IMR-90 (cell line): Measurements from ENCODE around the gene CST5. TPM values are rescaled to one million over a fixed set of nuclear protein-coding genes. Genes with fewer than 3 reads are reported as not detected.

Experiments used
- ATAC-seq: fragments of 200-7000 bp; cut with Tn5 transposase; 2 replicates; pipeline ENCODE4 v1.9.1; 2020; ENCODE audit warnings: low read depth, mild to moderate bottlenecking, moderate library complexity
- BruUV-seq: library from RNA; stranded (reverse); fragments of 400-500 nt; replicated peaks from 2 replicates; lab custom pipeline; 2021; lab: Mats Ljungman, UMichigan
- CTCF ChIA-PET: fragments of 300-600 bp; formaldehyde crosslinking; extraction: SDS; loops from one replicate; lab custom pipeline; 2021; ENCODE audit warnings: antibody characterized with exemption; lab: Yijun Ruan, JAX
- POLR2A ChIA-PET: fragments of 300-600 bp; sonication (Branson Sonifier 250); formaldehyde crosslinking; loops from one replicate; lab custom pipeline; 2022; ENCODE audit warnings: antibody characterized with exemption; ENCODE audit not compliant: unreplicated experiment; lab: Charles Lee
- DNase-seq: peaks from one replicate; pipeline ENCODE4 v3.0.0; 2013
- H2AFZ ChIP-seq: replicated peaks from 2 replicates; pipeline ENCODE3; 2013; ENCODE audit warnings: low read length, mild to moderate bottlenecking; ENCODE audit not compliant: poor library complexity
- H2AK5ac ChIP-seq: 2 replicates; pipeline ENCODE4 v1.6.1; 2013; ENCODE audit warnings: low read depth, low read length, inconsistent platforms
- H2AK9ac ChIP-seq: replicated peaks from 2 replicates; pipeline ENCODE3; 2013; ENCODE audit warnings: mild to moderate bottlenecking, low read depth, low read length, moderate library complexity; ENCODE audit not compliant: poor library complexity
- H2BK120ac ChIP-seq: 2 replicates; pipeline ENCODE4 v1.6.1; 2013; ENCODE audit warnings: low read depth, low read length, inconsistent platforms
- H2BK15ac ChIP-seq: 3 replicates; pipeline ENCODE4 v1.6.1; 2013; ENCODE audit warnings: low read depth, low read length, inconsistent platforms
- H2BK20ac ChIP-seq: 2 replicates; pipeline ENCODE4 v1.6.1; 2013; ENCODE audit warnings: low read depth, mild to moderate bottlenecking, inconsistent platforms, low read length, moderate library complexity
- H2BK5ac ChIP-seq: 2 replicates; pipeline ENCODE4 v1.6.1; 2013; ENCODE audit warnings: mild to moderate bottlenecking, low read depth, low read length, inconsistent platforms; ENCODE audit not compliant: poor library complexity, severe bottlenecking
- H3K14ac ChIP-seq: replicated peaks from 2 replicates; pipeline ENCODE4 v1.6.1; 2013; ENCODE audit warnings: low read depth, low read length, inconsistent platforms
- H3K18ac ChIP-seq: 2 replicates; pipeline ENCODE4 v1.6.1; 2013; ENCODE audit warnings: low read depth, low read length, control low read depth
- H3K23ac ChIP-seq: 2 replicates; pipeline ENCODE4 v1.6.1; 2013; ENCODE audit warnings: low read depth, low read length, inconsistent platforms
- H3K27ac ChIP-seq: 2 replicates; pipeline ENCODE4 v1.5.1; 2013; ENCODE audit warnings: mild to moderate bottlenecking, control low read depth, low read length; ENCODE audit not compliant: insufficient read depth
- H3K27me3 ChIP-seq: 2 replicates; pipeline ENCODE4 v1.6.1; 2013; ENCODE audit warnings: low read length; ENCODE audit not compliant: control insufficient read depth, insufficient read depth
- H3K36me3 ChIP-seq: 2 replicates; pipeline ENCODE4 v1.6.1; 2013; ENCODE audit warnings: low read length, mixed read lengths; ENCODE audit not compliant: control insufficient read depth, insufficient read depth
- H3K4ac ChIP-seq: 2 replicates; pipeline ENCODE4 v1.6.1; 2013; ENCODE audit warnings: low read depth, low read length, inconsistent platforms
- H3K4me1 ChIP-seq: 2 replicates; pipeline ENCODE4 v1.6.1; 2013; ENCODE audit warnings: low read length, mixed read lengths; ENCODE audit not compliant: control insufficient read depth, insufficient read depth
- H3K4me2 ChIP-seq: 2 replicates; pipeline ENCODE4 v1.6.1; 2013; ENCODE audit warnings: low read depth, mild to moderate bottlenecking, control low read depth, low read length, moderate library complexity
- H3K4me3 ChIP-seq: 2 replicates; pipeline ENCODE4 v1.5.1; 2013; ENCODE audit warnings: low read depth, mild to moderate bottlenecking, control low read depth, low read length, moderate library complexity; ENCODE audit not compliant: insufficient read depth
- H3K56ac ChIP-seq: 2 replicates; pipeline ENCODE4 v1.6.1; 2013; ENCODE audit warnings: low read length, inconsistent platforms; ENCODE audit not compliant: insufficient read depth; ENCODE audit errors: extremely low read depth
- H3K79me1 ChIP-seq, 2 experiments: 2 replicates each; pipeline ENCODE4 v1.6.1; 2013; ENCODE audit warnings: low read length in 2 of 2, inconsistent platforms in 1 of 2, low read depth in 1 of 2
- H3K9ac ChIP-seq: 2 replicates; pipeline ENCODE4 v1.6.1; 2013; ENCODE audit warnings: low read depth, low read length, control low read depth
- H3K9me1 ChIP-seq: 2 replicates; pipeline ENCODE4 v1.6.1; 2013; ENCODE audit warnings: low read length, inconsistent platforms; ENCODE audit not compliant: insufficient read depth
- H3K9me3 ChIP-seq: 2 replicates; pipeline ENCODE4 v1.6.1; 2013; ENCODE audit warnings: low read length; ENCODE audit not compliant: control insufficient read depth, insufficient read depth
- H4K20me1 ChIP-seq: 2 replicates; pipeline ENCODE4 v1.6.1; 2013; ENCODE audit warnings: low read length, inconsistent platforms; ENCODE audit not compliant: insufficient read depth
- H4K5ac ChIP-seq: 2 replicates; pipeline ENCODE4 v1.6.1; 2013; ENCODE audit warnings: mild to moderate bottlenecking, low read depth, low read length, control low read depth
- H4K8ac ChIP-seq, 2 experiments: 2 replicates each; pipeline ENCODE4 v1.6.1; 2013; ENCODE audit warnings: low read depth in 2 of 2, low read length in 2 of 2, control low read depth in 1 of 2, inconsistent platforms in 1 of 2
- H4K91ac ChIP-seq: 2 replicates; pipeline ENCODE4 v1.6.1; 2013; ENCODE audit warnings: low read depth, low read length, inconsistent platforms; ENCODE audit not compliant: insufficient read depth
- BHLHE40 ChIP-seq: fragments of 150-350 bp; IDR thresholded peaks from 2 replicates; pipeline ENCODE4 v1.6.1; 2016; ENCODE audit warnings: mild to moderate bottlenecking, low read depth, low read length
- CHD1 ChIP-seq: IDR thresholded peaks from 2 replicates; pipeline ENCODE4 v1.6.1; 2012; ENCODE audit warnings: low read depth, low read length, improper control_type of control experiment
- MAFK ChIP-seq: IDR thresholded peaks from 2 replicates; pipeline ENCODE4 v1.6.1; 2012; ENCODE audit warnings: low read depth, low read length, improper control_type of control experiment
- MAZ ChIP-seq: IDR thresholded peaks from 2 replicates; pipeline ENCODE4 v1.6.1; 2012; ENCODE audit warnings: low read depth, mild to moderate bottlenecking, low read length, improper control_type of control experiment, moderate library complexity, borderline replicate concordance
- MXI1 ChIP-seq: IDR thresholded peaks from 2 replicates; pipeline ENCODE4 v1.6.1; 2012; ENCODE audit warnings: low read depth, mild to moderate bottlenecking, low read length, moderate library complexity, borderline replicate concordance
- NFE2L2 ChIP-seq: fragments of 150-350 bp; IDR thresholded peaks from 2 replicates; pipeline ENCODE4 v1.6.1; 2016; ENCODE audit warnings: low read depth, mild to moderate bottlenecking, low read length
- POLR2A ChIP-seq: IDR thresholded peaks from 2 replicates; pipeline ENCODE4 v1.6.1; 2012; ENCODE audit warnings: mild to moderate bottlenecking, low read depth, low read length
- RAD21 ChIP-seq: IDR thresholded peaks from 2 replicates; pipeline ENCODE4 v1.6.1; 2012; ENCODE audit warnings: low read length, improper control_type of control experiment
- RFX5 ChIP-seq: IDR thresholded peaks from 2 replicates; pipeline ENCODE4 v1.8.0; 2012; ENCODE audit warnings: low read depth, mild to moderate bottlenecking, low read length, moderate library complexity
- WGBS, 2 experiments: methylation state at CpG; one replicate each; pipeline versions ENCODE4 v1.1.5 to v1.1.7; 2013; ENCODE audit warnings: missing lambda C conversion rate in 2 of 2; ENCODE audit not compliant: insufficient read length in 1 of 2; ENCODE audit errors: extremely low coverage in 2 of 2; 5-methylcytosine and 5-hydroxymethylcytosine counted together
- dilution Hi-C: fragments of 300-500 bp; cut with HindIII; formaldehyde crosslinking; loops from one replicate; pipeline ENCODE4 v1.14.3; 2018; ENCODE audit warnings: low sequenced_read_pairs; ENCODE audit not compliant: unreplicated experiment
- in situ Hi-C: fragments of 300-500 bp; cut with MboI; formaldehyde crosslinking; loops from 3 replicates; pipeline ENCODE4 v1.14.3; 2019; ENCODE audit warnings: low sequenced_read_pairs, inconsistent platforms, mixed read lengths
- intact Hi-C: fragments of 100-400 bp; cut with micrococcal nuclease; formaldehyde crosslinking; loops from 2 replicates; pipeline ENCODE4 v1.10.0; 2022
- polyA plus RNA-seq, 3 experiments: library from polyadenylated mRNA; depleted of rRNA; stranded (reverse); fragments of >200 nt; gene quantifications; 2 replicates each; pipeline ENCODE4 v1.2.3, GENCODE V29; 2012; ENCODE audit warnings: low replicate concordance in 1 of 3
- total RNA-seq: library from RNA; depleted of rRNA; stranded (reverse); fragments of >200 nt; gene quantifications from 2 replicates; pipeline ENCODE4 v1.2.3, GENCODE V29; 2012
- TF ChIP-seq, protein P1 (sequence below): conservative IDR thresholded peaks from 2 replicates; pipeline ENCODE4 v1.5.1; 2012; ENCODE audit warnings: mild to moderate bottlenecking, low read depth, low read length, improper control_type of control experiment
- TF ChIP-seq, protein P2 (sequence below): fragments of 150-350 bp; IDR thresholded peaks from 2 replicates; pipeline ENCODE4 v1.6.1; 2017; ENCODE audit warnings: mild to moderate bottlenecking, antibody characterized with exemption, low read length, low read depth

CST5 gene
- total and polyA plus RNA-seq, 2 of the 4 experiments (the other 2 are of a cell fraction) = not detected

DNA sequence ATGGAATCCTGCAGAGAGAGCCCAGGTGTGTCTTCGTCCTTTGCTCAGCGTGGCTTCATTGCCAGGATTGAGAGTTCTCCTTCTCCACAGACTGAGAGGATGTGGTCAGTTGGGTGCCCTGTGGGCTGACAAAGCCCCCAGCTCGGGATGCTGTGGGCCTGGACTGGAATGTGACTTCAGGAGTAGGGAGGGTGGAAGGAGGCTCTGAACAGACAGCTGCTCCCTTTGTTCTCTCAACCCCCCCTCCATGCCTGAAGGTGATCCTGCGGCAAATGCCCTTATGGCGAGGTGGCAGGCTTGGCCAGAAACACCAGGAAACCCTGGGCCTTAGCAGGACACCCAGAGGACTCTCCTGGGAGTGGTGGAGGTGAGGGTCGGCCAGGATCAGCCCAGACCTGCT lies 1.8 kb upstream of the CST5 start:
- TF ChIP-seq CHD1 (no peak), RFX5 (no peak), MAZ (no peak), POLR2A (no peak), BHLHE40 (no peak), MXI1 (no peak), RAD21 (no peak), NFE2L2 (no peak), MAFK (no peak)
- TF ChIP-seq, protein P1, sequence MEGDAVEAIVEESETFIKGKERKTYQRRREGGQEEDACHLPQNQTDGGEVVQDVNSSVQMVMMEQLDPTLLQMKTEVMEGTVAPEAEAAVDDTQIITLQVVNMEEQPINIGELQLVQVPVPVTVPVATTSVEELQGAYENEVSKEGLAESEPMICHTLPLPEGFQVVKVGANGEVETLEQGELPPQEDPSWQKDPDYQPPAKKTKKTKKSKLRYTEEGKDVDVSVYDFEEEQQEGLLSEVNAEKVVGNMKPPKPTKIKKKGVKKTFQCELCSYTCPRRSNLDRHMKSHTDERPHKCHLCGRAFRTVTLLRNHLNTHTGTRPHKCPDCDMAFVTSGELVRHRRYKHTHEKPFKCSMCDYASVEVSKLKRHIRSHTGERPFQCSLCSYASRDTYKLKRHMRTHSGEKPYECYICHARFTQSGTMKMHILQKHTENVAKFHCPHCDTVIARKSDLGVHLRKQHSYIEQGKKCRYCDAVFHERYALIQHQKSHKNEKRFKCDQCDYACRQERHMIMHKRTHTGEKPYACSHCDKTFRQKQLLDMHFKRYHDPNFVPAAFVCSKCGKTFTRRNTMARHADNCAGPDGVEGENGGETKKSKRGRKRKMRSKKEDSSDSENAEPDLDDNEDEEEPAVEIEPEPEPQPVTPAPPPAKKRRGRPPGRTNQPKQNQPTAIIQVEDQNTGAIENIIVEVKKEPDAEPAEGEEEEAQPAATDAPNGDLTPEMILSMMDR = no peak
- TF ChIP-seq, protein P2, sequence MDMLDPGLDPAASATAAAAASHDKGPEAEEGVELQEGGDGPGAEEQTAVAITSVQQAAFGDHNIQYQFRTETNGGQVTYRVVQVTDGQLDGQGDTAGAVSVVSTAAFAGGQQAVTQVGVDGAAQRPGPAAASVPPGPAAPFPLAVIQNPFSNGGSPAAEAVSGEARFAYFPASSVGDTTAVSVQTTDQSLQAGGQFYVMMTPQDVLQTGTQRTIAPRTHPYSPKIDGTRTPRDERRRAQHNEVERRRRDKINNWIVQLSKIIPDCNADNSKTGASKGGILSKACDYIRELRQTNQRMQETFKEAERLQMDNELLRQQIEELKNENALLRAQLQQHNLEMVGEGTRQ = no peak
- in situ Hi-C loops = no loop called here
- no TSS peak for BruUV-seq
- Histone ChIP-seq H3K18ac (no peak overlapping the region), H3K4me3 (no peak overlapping the region), H3K4ac (no peak overlapping the region), H2BK5ac (no peak overlapping the region), H3K4me1 (no peaks in the 10 kb centered on the region), H4K8ac (no peak overlapping the region), H3K9me1 (no peaks in the 10 kb centered on the region), H3K9me3 (no peaks in the 10 kb centered on the region), H2AK5ac (no peak overlapping the region), H3K27me3 (no peaks in the 10 kb centered on the region), H3K14ac (no peak overlapping the region), H4K5ac (no peak overlapping the region), H3K36me3 (no peaks in the 10 kb centered on the region), H2BK20ac (no peak overlapping the region), H4K91ac (no peak overlapping the region), H3K56ac (no peak overlapping the region), H3K27ac (no peak overlapping the region), H2AK9ac (no peak overlapping the region), H3K23ac (no peak overlapping the region), H2BK120ac (no peak overlapping the region), H2AFZ (no peak overlapping the region), H3K4me2 (no peak overlapping the region), H3K79me1 (no peaks in the 10 kb centered on the region), H2BK15ac (no peak overlapping the region), H4K20me1 (no peaks in the 10 kb centered on the region), H3K9ac (no peak overlapping the region)
- no peak for DNase-seq
- 0% methylated on average over 1 of the region's 6 CpGs; no CpG with 5 or more reads in 1 of the 2 experiments for WGBS, 2 experiments
- ATAC-seq = no peak
- POLR2A ChIA-PET = no interaction called here
- dilution Hi-C loops = no loop called here
- CTCF ChIA-PET = no interaction called here
- intact Hi-C loops = no loop called here
